Thyroid gland (tissue), 4 donors: Measurements from ENCODE around the gene VSNL1. TPM values are rescaled to one million over a fixed set of nuclear protein-coding genes. Genes with fewer than 3 reads are reported as not detected.

ENCODE experiments used
- DNase-seq, 2 donors: peaks; one replicate each; pipeline ENCODE4 v3.0.0-alpha.2; 2019
- H3K27ac ChIP-seq, 3 donors: fragments of 200-600 bp; sonication (generic); 1 replicate in 2 of 3; 2 replicates in 1 of 3; pipeline ENCODE4 v1.5.1; 2016 to 2019; ENCODE audit warnings: mild to moderate bottlenecking in 1 of 3, moderate library complexity in 1 of 3
- H3K27me3 ChIP-seq: fragments of 200-600 bp; sonication (generic); one replicate; pipeline ENCODE4 v1.5.1; 2019
- H3K36me3 ChIP-seq, 2 donors: fragments of 200-600 bp; sonication (generic); one replicate each; pipeline ENCODE4 v1.5.1; 2016 to 2019
- H3K4me1 ChIP-seq, 2 donors: fragments of 200-600 bp; sonication (generic); one replicate each; pipeline ENCODE4 v1.5.1; 2017 to 2019
- H3K4me3 ChIP-seq, 3 donors: fragments of 200-600 bp; sonication (generic); replicated peaks in 1 of 3; 1 replicate in 2 of 3; 2 replicates in 1 of 3; pipeline ENCODE4 v1.5.1; 2016; ENCODE audit warnings: mild to moderate bottlenecking in 1 of 3
- H3K9me3 ChIP-seq: fragments of 200-600 bp; sonication (generic); one replicate; pipeline ENCODE4 v1.5.1; 2017
- POLR2A ChIP-seq, 2 donors: fragments of 450-650 bp; IDR thresholded peaks; one replicate each; pipeline ENCODE4 v1.6.1; 2017; ENCODE audit warnings: antibody characterized with exemption in 2 of 2, mild to moderate bottlenecking in 2 of 2, moderate library complexity in 1 of 2
- WGBS, 2 donors: methylation state at CpG; one replicate each; pipeline ENCODE4 v1.1.5; 2017; 5-methylcytosine and 5-hydroxymethylcytosine counted together
- intact Hi-C: fragments of 100-400 bp; cut with DNase I; formaldehyde crosslinking; loops from one replicate; pipeline ENCODE4 v1.15.1; 2023
- total RNA-seq, 4 donors: library from RNA; depleted of rRNA; stranded (reverse); fragments of >200 nt; gene quantifications; one replicate each; pipeline ENCODE4 v1.2.3, GENCODE V29; 2016
- TF ChIP-seq, protein P1 (sequence below), 6 experiments: fragments of 200-600 bp in 3 of 6; fragments of 450-650 bp in 3 of 6; sonication (generic) in 3 of 6; IDR thresholded peaks; one replicate each; pipeline ENCODE4 v1.5.1; 2016 to 2019; ENCODE audit warnings: antibody characterized with exemption in 6 of 6, mild to moderate bottlenecking in 2 of 6, inconsistent platforms in 1 of 6, moderate library complexity in 1 of 6

The VSNL1 gene
- total RNA-seq, 4 donors from 2014 or later = 0.33 to 0.45 TPM; not detected in 2

DNA sequence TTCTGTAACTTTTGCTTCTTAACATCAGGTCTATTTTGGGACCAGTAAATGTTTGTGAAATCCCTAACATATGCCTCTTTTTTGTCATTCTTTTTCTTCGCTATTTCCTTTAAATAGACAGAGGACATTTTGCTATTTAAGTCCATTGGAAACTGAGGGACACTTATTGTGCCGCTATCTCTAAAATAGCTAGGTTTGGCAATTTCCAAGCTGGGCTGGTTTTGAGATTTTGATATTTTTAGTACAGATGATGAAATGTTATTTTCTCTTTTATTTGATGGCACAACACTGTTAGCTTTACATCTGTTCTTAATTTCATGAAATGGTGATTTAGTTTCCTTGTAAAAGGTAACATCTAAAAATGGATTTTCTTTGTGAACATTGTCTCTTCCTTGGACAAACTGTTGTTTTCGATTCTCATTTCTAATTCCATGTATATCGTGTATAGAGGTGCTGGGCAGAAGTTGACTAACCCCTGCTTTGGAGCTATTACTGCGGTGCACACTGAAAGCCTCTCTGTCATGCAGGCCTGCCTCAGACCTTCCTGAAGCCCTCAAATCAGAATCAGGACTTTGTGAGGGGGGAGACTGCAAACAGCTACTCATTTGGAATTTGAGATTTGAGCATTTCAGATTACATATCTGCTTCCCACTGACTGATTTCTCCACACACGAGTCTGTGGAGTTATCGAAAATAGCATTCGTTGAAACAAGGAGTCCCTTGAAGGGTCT lies 22.9 kb upstream of the VSNL1 start:
- peaks cover 5% of the 10 kb centered on the region in 2 donors for H3K4me1 ChIP-seq
- H3K36me3 ChIP-seq = no peaks in the 10 kb centered on the region
- H3K9me3 ChIP-seq = no peaks in the 10 kb centered on the region
- H3K27me3 ChIP-seq = no peaks in the 10 kb centered on the region
- intact Hi-C loops = no loop called here
- 32 to 37% methylated on average over 8 of the region's 8 CpGs for WGBS, 2 donors
- H3K4me3 ChIP-seq = peak overlapping the region in 2 of 3 donors; percentile 20 to 28
- TF ChIP-seq, protein P1, sequence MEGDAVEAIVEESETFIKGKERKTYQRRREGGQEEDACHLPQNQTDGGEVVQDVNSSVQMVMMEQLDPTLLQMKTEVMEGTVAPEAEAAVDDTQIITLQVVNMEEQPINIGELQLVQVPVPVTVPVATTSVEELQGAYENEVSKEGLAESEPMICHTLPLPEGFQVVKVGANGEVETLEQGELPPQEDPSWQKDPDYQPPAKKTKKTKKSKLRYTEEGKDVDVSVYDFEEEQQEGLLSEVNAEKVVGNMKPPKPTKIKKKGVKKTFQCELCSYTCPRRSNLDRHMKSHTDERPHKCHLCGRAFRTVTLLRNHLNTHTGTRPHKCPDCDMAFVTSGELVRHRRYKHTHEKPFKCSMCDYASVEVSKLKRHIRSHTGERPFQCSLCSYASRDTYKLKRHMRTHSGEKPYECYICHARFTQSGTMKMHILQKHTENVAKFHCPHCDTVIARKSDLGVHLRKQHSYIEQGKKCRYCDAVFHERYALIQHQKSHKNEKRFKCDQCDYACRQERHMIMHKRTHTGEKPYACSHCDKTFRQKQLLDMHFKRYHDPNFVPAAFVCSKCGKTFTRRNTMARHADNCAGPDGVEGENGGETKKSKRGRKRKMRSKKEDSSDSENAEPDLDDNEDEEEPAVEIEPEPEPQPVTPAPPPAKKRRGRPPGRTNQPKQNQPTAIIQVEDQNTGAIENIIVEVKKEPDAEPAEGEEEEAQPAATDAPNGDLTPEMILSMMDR (IDR thresholded peaks at IDR 0.05) = no peak
- TF ChIP-seq POLR2A (IDR thresholded peaks at IDR 0.05) = no peak
- no peak overlapping the region for H3K27ac ChIP-seq
- DNase-seq = no peak

DNA sequence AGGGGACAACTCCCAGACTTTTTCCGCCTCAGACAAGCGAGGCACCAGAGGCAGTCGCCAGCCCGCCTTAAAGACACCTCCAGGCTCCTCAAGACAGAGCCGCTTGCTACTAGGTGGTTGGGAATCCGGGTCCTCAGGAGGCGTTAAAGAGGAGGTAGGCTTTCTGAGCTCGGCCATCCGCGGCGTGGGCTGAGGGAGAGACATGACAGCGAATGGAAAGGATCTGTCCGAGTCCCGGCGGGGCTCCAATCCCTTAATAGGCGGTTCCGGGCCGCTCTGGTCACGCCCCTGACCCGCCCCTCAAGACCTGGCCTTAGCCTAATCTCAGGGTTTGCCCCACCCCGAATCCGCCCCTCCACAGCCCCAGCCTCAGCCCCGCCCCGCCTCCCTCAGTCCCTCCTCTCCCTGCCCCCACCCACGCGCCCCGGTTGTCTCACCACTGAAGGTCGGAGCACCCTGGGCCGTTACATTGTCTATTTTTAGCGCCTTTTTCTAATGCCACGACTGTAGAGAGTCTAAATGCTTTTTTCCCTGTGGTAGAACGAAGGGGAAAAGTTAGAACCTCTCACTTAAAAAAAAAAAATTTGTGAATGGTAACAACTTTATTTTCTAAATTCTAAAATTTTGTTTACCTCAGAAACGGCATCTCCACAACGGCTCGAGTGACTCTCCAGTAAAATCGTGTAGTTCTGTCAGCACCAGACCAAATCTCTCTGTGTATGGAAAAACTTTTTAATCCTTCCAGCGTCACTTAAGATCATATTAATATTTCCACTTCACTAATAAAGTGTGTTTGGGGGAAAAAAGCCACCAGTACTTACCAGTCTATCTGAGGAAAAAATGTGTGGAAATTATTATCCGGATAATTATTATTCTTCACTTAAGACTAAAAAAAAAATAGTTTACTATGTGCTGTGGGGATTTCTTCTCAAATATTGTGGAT lies 22.0 kb upstream of the VSNL1 start, which contains the start of gene RAD51AP2:
RAD51AP2 (minus strand) TSS at position 229 of the 943 bp plus-strand sequence; CDS start at position 204, 25 bp downstream.
- Histone ChIP-seq H3K27ac (no peak within 1 kb of the TSS), H3K36me3 (no peaks in the 10 kb centered on the region), H3K9me3 (no peaks in the 10 kb centered on the region), H3K4me1 (peaks cover 5% of the 10 kb centered on the region in 2 donors), H3K27me3 (no peaks in the 10 kb centered on the region), H3K4me3 (peak within 1 kb of the TSS in 2 of 3 donors; percentile 20 to 28)
- intact Hi-C loops = no loop called here
- DNase-seq = peak; percentile 84 to 88
- TF ChIP-seq, protein P1 (IDR thresholded peaks at IDR 0.05) = no peak
- peak in 1 of 2 donors; percentile 43 for TF ChIP-seq POLR2A (IDR thresholded peaks at IDR 0.05)
- 5% methylated on average over 24 to 37 of the region's 38 CpGs for WGBS, 2 donors

DNA sequence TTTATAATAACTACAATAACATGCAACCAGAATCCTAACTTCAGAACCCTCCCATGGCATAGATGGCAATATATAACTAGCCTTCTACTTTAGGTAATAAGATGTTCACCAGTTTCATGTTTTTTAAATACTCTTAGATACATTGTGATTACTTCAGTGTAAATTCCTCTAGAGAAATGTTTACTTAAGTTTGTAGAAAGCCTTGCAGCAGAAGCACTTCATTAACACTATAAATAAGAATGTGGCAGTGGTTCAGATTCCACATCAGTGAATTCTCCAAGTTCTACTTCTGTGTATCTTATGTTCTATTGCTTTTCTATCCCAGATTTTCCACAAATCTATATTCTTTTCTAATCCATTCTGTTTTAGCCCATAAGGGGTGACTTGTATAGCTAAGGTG lies 21.0 kb upstream of the VSNL1 start:
- no peak overlapping the region for H3K4me3 ChIP-seq
- no peak for DNase-seq
- peaks cover 5% of the 10 kb centered on the region in 2 donors for H3K4me1 ChIP-seq
- intact Hi-C loops = no loop called here
- H3K27ac ChIP-seq = no peak overlapping the region
- no peaks in the 10 kb centered on the region for H3K36me3 ChIP-seq
- H3K27me3 ChIP-seq = no peaks in the 10 kb centered on the region
- no peak for TF ChIP-seq POLR2A (IDR thresholded peaks at IDR 0.05)
- TF ChIP-seq, protein P1 (IDR thresholded peaks at IDR 0.05) = no peak
- H3K9me3 ChIP-seq = no peaks in the 10 kb centered on the region

DNA sequence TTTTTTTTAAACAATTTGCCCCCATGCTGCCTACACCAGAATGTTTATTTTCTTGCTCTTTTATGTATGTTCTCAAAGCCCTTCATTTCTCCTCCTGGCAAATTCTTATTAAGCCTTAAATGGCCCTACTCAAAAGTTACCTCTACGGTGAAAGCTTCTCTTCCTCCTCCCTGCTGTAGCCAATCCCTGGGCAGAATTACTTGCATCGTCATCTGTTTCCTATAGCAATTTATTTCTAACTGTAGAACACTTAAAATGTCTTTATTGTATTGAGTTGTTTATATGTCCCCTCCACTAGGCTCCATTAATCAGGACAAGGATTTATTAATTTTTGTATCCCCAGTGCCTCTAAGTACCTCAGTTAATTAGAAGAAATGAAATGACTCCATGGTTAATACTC lies 19.7 kb upstream of the VSNL1 start:
- TF ChIP-seq POLR2A (IDR thresholded peaks at IDR 0.05) = no peak
- TF ChIP-seq, protein P1 (IDR thresholded peaks at IDR 0.05) = no peak
- WGBS, 2 donors = 80 to 86% methylated on average over 2 of the region's 2 CpGs
- intact Hi-C loops = no loop called here
- Histone ChIP-seq H3K4me1 (peaks cover 5% of the 10 kb centered on the region in 2 donors), H3K36me3 (no peaks in the 10 kb centered on the region), H3K9me3 (no peaks in the 10 kb centered on the region), H3K4me3 (no peak overlapping the region), H3K27me3 (no peaks in the 10 kb centered on the region), H3K27ac (no peak overlapping the region)
- no peak for DNase-seq
